GM12875 (cell line): ENCODE data around the gene ROBO4.

Source experiments
- H3K4me3 ChIP-seq: one replicate; pipeline ENCODE4 v1.5.1; 2011; ENCODE audit warnings: low read depth, low read length, control low read depth
- TF ChIP-seq, protein P1 (sequence below): IDR thresholded peaks from 2 replicates; pipeline ENCODE4 v1.5.1; 2011; ENCODE audit warnings: low read depth, mild to moderate bottlenecking, control low read depth, inconsistent platforms, low read length, moderate library complexity, borderline replicate concordance; ENCODE audit not compliant: insufficient read depth

ROBO4 gene

DNA sequence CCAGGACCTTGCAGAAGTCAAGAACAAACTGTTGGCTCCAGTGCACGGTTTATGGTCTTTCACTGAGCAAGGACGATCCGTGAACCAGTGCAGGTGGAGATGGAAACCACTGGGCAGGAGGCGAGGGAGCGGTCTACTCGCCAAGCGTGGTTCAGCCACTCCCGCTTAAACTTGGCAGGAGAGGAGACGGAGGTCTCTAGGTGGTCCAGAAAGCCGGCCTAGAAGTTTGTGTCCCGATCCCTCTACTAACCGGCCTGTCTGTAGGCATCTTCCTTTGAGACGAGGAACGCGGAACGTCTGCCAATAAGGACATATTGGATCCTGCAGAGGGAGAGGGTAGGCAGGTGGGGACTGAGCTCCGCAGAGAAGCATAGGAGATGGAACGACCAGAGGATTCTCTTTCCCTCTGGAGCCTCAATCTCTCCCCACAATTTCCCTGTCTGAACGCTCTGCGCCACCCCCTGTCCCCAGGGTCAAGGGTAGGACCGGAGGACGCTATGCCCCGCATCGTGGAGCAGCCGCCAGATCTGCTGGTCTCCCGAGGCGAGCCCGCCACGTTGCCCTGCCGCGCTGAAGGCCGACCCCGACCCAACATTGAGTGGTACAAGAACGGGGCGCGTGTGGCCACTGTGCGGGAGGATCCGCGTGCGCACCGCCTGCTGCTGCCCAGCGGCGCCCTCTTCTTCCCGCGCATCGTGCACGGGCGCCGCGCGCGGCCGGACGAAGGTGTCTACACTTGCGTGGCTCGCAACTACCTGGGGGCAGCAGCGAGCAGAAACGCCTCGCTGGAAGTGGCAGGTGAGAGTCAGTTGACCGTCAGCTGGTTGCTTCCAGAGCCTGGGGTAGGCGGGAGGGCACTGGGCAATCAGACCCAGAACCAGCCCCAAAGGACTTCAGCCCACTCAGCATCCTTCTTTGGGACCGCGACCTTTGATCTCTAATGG lies 29.1 kb downstream of the ROBO4 start:
- TF ChIP-seq, protein P1, sequence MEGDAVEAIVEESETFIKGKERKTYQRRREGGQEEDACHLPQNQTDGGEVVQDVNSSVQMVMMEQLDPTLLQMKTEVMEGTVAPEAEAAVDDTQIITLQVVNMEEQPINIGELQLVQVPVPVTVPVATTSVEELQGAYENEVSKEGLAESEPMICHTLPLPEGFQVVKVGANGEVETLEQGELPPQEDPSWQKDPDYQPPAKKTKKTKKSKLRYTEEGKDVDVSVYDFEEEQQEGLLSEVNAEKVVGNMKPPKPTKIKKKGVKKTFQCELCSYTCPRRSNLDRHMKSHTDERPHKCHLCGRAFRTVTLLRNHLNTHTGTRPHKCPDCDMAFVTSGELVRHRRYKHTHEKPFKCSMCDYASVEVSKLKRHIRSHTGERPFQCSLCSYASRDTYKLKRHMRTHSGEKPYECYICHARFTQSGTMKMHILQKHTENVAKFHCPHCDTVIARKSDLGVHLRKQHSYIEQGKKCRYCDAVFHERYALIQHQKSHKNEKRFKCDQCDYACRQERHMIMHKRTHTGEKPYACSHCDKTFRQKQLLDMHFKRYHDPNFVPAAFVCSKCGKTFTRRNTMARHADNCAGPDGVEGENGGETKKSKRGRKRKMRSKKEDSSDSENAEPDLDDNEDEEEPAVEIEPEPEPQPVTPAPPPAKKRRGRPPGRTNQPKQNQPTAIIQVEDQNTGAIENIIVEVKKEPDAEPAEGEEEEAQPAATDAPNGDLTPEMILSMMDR: no peak
- no peak overlapping the region for H3K4me3 ChIP-seq

- H3K4me3 ChIP-seq: no peak overlapping the region
- TF ChIP-seq, protein P1: peak; percentile 52; the same call in 1 of the 2 replicates
Measured at GRCh38 chr11:124867700-124868099, 30.0 kb downstream of the ROBO4 start.

DNA sequence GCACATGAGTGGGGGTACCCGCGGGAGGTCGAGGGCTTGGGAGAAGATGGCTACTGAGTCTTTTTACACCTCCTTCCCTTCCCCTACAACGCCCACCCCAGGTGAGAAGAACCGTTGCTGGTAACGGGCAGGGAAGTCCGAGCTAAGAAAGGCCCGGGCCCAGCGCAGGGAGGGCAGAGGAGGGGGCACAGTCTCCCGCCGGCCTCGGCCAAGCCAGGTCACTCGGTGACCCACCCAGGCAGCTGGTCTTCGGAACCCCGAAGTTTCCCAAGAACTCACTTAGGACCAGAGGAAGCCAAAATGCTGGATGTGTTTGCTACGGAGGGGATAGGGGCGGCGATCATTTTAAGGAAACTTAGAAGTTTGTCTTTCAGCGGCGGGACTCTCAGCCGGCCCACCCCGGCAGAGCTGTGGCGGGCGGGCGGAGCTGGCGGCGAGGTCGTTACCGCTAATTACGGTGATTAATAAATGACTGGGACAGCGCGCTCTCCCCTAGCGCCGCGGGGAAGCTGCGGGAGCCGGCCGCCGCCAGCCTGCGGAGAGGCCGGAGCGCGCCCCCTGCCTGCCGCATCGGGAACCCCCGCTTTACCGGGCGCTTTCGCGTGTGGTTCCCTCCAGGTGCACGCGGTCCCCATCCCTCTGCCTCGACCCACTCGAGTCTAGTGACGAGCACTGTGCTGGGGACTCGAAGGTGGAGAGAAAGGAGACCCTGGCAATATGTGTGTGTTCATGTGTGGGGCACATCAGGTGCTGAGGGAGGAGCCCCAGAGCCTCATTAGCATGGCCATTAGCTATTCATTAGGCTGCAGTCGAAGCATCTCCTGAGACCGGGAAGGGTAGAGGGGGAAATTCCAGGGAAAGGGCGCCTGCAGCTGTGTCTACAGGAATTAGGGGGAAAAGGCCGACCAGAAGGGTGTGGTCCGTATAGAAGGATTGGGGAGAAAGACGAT lies 31.5 kb downstream of the ROBO4 start:
- TF ChIP-seq, protein P1: peak; percentile 81
- no peak overlapping the region for H3K4me3 ChIP-seq

- TF ChIP-seq, protein P1: no peak
- no peak within 1 kb of the TSS for H3K4me3 ChIP-seq
Measured at GRCh38 chr11:124865181-124865901, 32.3 kb downstream of the ROBO4 start, which contains the start of gene ROBO3. TSS of gene ROBO3 (plus strand) at chr11:124865432. CDS start at chr11:124865578, 146 bp downstream.

DNA sequence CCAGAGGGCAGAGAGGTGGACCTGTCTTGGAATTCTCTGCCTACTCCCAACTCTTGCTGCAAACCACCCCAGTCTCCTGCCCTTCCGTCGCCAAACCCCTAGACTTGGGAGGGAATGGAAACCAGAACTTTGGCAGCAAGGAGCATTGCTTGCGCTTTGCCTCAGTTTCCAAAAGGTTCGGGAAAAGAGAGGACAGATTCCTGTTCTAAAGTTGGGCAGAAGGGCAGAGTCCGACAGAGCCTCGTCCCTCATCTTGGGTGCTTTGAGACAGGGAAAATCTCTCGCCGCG lies 32.8 kb downstream of the ROBO4 start:
- no peak overlapping the region for H3K4me3 ChIP-seq

More for the DNA sequence above, 32.8 kb downstream of the ROBO4 start:
- TF ChIP-seq, protein P1: no peak
